Kidney (tissue), 14 donors: ENCODE data around the gene RPAP3. TPM values are rescaled to one million over a fixed set of nuclear protein-coding genes. Genes with fewer than 3 reads are reported as not detected.

Experiments used
- DNase-seq, 5 donors: peaks; one replicate each; pipeline ENCODE4 v3.0.0-alpha.2; 2013 to 2020
- FAIRE-seq: peaks from 2 replicates; lab custom pipeline; 2012; peaks lifted over from hg19 to GRCh38; lab: Jason Lieb, UNC
- H3K27ac ChIP-seq, 2 donors: one replicate each; pipeline ENCODE4 v1.7.0; 2013; ENCODE audit warnings: low read depth in 2 of 2, low read length in 2 of 2, inconsistent platforms in 1 of 2
- H3K27me3 ChIP-seq: one replicate; pipeline ENCODE4 v1.7.1; 2013; ENCODE audit warnings: low read length, inconsistent platforms; ENCODE audit not compliant: control insufficient read depth, insufficient read depth
- H3K36me3 ChIP-seq, 3 donors: one replicate each; pipeline versions ENCODE4 v1.7.0 to v1.7.1; 2013; ENCODE audit warnings: low read length in 3 of 3, control low read depth in 1 of 3, inconsistent platforms in 1 of 3; ENCODE audit not compliant: insufficient read depth in 3 of 3, control insufficient read depth in 2 of 3
- H3K4me1 ChIP-seq, 3 donors: one replicate each; pipeline versions ENCODE4 v1.7.0 to v1.7.1; 2013; ENCODE audit warnings: low read length in 3 of 3, inconsistent platforms in 1 of 3, low read depth in 1 of 3; ENCODE audit not compliant: control insufficient read depth in 2 of 3, insufficient read depth in 2 of 3
- H3K4me3 ChIP-seq, 3 donors: one replicate each; pipeline versions ENCODE4 v1.7.0 to v1.8.1; 2013; ENCODE audit warnings: low read length in 3 of 3, control low read depth in 1 of 3, inconsistent platforms in 1 of 3
- H3K9ac ChIP-seq, 3 donors: one replicate each; pipeline versions ENCODE4 v1.7.0 to v1.7.1; 2013; ENCODE audit warnings: low read length in 3 of 3, control low read depth in 1 of 3, inconsistent platforms in 1 of 3
- H3K9me3 ChIP-seq, 3 donors: one replicate each; pipeline versions ENCODE4 v1.7.0 to v1.7.1; 2013; ENCODE audit warnings: low read length in 3 of 3, control low read depth in 1 of 3, inconsistent platforms in 1 of 3; ENCODE audit not compliant: control insufficient read depth in 2 of 3, insufficient read depth in 1 of 3
- intact Hi-C: fragments of 100-400 bp; cut with DNase I; formaldehyde crosslinking; loops from one replicate; pipeline ENCODE4 v1.11.1; 2022
- polyA plus RNA-seq: library from polyadenylated mRNA; stranded (reverse); fragments of 350-450 nt; fragmentation: Illumina TruSeq; extraction: RNeasy Lipid Tissue Mini Kit (QIAGEN cat#74804); gene quantifications from one replicate; pipeline ENCODE4 v1.2.3, GENCODE V29; 2014; ENCODE audit warnings: low read depth, low replicate concordance; ENCODE audit not compliant: insufficient read depth
- total RNA-seq: library from RNA; stranded (reverse); fragmentation: NEBNext Ultra II Directional; extraction: Animal tissue kit (Norgen Biotek cat#: 25700); gene quantifications from one replicate; pipeline ENCODE4 v1.2.1, GENCODE V29; 2021
- TF ChIP-seq, protein P1 (sequence below): IDR thresholded peaks from 3 replicates; pipeline ENCODE4 v1.5.1; 2012; ENCODE audit warnings: mild to moderate bottlenecking, moderate library complexity, borderline replicate concordance; ENCODE audit not compliant: insufficient read depth; ENCODE audit errors: extremely low read depth
- donor health status: control.
- donor health status: control.
- donor health status: control.
- donor health status: control.
- donor health status: control.
- donor health status: DM: yes; HTN: yes; CAD: no.
- donor health status: Normal renal cell carcinoma (clear cell type).

Gene RPAP3
- total and polyA plus RNA-seq, 2 donors from 2014 or later: 15.6 to 20.6 TPM

GRCh38 chr12:47709237-47709636 is 3.4 kb upstream of the RPAP3 start:
- Histone ChIP-seq H3K27me3 (no peaks in the 10 kb centered on the region), H3K36me3 (no peaks in the 10 kb centered on the region), H3K9me3 (no peaks in the 10 kb centered on the region), H3K9ac (no peak overlapping the region), H3K4me1 (no peaks in the 10 kb centered on the region), H3K27ac (no peak overlapping the region), H3K4me3 (no peak overlapping the region)
- TF ChIP-seq, protein P1, sequence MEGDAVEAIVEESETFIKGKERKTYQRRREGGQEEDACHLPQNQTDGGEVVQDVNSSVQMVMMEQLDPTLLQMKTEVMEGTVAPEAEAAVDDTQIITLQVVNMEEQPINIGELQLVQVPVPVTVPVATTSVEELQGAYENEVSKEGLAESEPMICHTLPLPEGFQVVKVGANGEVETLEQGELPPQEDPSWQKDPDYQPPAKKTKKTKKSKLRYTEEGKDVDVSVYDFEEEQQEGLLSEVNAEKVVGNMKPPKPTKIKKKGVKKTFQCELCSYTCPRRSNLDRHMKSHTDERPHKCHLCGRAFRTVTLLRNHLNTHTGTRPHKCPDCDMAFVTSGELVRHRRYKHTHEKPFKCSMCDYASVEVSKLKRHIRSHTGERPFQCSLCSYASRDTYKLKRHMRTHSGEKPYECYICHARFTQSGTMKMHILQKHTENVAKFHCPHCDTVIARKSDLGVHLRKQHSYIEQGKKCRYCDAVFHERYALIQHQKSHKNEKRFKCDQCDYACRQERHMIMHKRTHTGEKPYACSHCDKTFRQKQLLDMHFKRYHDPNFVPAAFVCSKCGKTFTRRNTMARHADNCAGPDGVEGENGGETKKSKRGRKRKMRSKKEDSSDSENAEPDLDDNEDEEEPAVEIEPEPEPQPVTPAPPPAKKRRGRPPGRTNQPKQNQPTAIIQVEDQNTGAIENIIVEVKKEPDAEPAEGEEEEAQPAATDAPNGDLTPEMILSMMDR: no peak
- DNase-seq (no peak), FAIRE-seq (no peak)
- intact Hi-C loops: no loop called here

DNA sequence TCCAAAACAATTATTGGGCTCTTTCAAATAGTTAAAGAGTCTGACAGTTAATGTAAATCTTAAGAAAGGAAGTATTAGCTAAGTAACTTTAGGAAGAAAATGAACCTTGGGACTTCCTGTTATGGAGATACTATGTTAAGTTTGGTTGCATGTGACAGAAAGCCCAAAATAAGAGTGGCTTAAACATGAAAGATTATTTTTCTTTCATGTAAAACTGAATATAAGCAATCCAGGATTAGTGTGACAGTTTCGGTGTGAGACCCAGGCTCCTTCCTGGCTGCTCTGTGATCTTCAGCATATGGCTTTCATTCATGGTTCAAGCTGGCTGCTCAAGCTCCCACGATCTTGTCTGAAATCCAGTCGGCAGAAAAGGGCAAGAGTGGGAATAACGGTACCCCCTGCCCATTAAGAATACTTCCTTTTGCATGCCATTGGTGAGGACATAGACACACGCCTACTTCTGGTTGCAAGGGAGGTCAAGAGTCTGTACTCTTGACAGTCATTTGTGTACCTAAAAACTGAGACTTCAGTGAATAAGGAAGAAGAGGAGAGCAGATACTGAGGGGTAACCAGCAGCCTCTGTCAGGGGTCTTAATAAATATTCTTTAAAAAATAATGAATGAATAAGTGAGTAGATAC is 2.2 kb upstream of the RPAP3 start:
- Histone ChIP-seq H3K4me3 (no peak overlapping the region), H3K4me1 (no peaks in the 10 kb centered on the region), H3K27me3 (no peaks in the 10 kb centered on the region), H3K9me3 (no peaks in the 10 kb centered on the region), H3K27ac (no peak overlapping the region), H3K36me3 (no peaks in the 10 kb centered on the region), H3K9ac (no peak overlapping the region)
- DNase-seq (no peak), FAIRE-seq (no peak)
- TF ChIP-seq, protein P1: no peak
- intact Hi-C loops: no loop called here

GRCh38 chr12:47707355-47707754 is 1.5 kb upstream of the RPAP3 start:
- Histone ChIP-seq H3K9ac (no peak overlapping the region), H3K9me3 (no peaks in the 10 kb centered on the region), H3K27ac (no peak overlapping the region), H3K36me3 (no peaks in the 10 kb centered on the region), H3K4me1 (no peaks in the 10 kb centered on the region), H3K27me3 (no peaks in the 10 kb centered on the region), H3K4me3 (no peak overlapping the region)
- DNase-seq (no peak), FAIRE-seq (no peak)
- intact Hi-C loops: no loop called here
- TF ChIP-seq, protein P1: no peak

- no peak for FAIRE-seq
- no peaks in the 10 kb centered on the region for H3K27me3 ChIP-seq
- H3K9ac ChIP-seq: peak overlapping the region in 2 of 3 donors; percentile 65 to 92
- H3K9me3 ChIP-seq: no peaks in the 10 kb centered on the region
- H3K27ac ChIP-seq: no peak overlapping the region
- peaks cover 0 to 4% (median 2%) of the 10 kb centered on the region in 3 donors for H3K36me3 ChIP-seq
- no peaks in the 10 kb centered on the region for H3K4me1 ChIP-seq
- intact Hi-C loops: no loop called here
- TF ChIP-seq, protein P1: no peak
- DNase-seq: no peak
- peak overlapping the region; percentile 78 to 94 (median 81) for H3K4me3 ChIP-seq
These were observed 633 bp downstream of the RPAP3 start for GRCh38 chr12:47705229-47705565.
